COLO668 (cell line): ENCODE results near the gene GRIA3.
"Not testable (repeated sequence)": the region's sequence is repeated elsewhere in the genome, so short reads cannot be mapped to it uniquely, and the experiment has no call there.

Experiments
- DNase-seq: peaks from one replicate; lab custom pipeline; 2025; ENCODE audit not compliant: unreplicated experiment; lab: John Stamatoyannopoulos, UW

Gene GRIA3

GRCh38 chrX:123339221-123339905, 155.3 kb downstream of the GRIA3 start:
- DNase-seq, result no peak

GRCh38 chrX:123340696-123341095, 156.6 kb downstream of the GRIA3 start:
- peak; percentile 1 for DNase-seq

- no peak for DNase-seq
Measured at GRCh38 chrX:123348468-123348867, 164.4 kb downstream of the GRIA3 start.

DNA sequence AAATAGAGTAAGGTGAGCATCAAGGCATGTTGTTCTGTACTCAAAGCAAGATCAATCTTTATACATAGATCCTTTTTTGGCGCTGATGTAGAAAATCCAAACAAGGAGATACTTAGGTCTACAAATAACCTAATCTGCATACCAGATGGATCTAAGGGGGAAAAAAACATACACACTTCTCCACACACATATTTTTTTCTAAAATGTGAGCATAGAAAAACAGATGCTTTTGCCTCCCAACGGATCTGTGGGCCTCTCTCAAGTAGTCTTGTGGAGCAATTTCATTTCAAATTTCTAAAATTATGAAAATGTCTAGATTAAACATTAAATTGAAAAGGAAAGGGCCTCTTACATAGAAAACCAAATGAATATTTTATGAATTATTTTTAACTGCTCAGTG, 166.1 kb downstream of the GRIA3 start:
- DNase-seq, result no peak

DNA sequence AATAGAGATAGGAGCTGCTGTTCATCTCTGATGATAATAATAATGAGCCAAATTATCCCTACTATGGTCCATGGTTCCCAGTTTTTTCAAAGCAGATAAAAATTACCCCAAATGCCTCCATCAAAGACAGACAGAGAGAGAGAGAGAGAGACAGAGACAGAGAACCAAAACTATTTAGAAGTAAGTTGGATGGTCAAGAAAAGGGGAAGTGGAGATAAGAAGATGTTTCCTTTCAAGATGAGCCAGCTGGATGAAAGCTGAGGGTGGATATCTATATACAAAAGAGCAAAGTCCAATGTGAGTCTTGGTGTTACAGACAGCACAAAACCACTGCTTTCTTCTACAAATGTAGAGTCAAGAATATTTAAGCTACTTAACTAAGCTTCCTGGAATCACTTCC, 173.9 kb downstream of the GRIA3 start:
- DNase-seq, result no peak

GRCh38 chrX:123358457-123358856, 174.4 kb downstream of the GRIA3 start:
- no peak for DNase-seq

DNA sequence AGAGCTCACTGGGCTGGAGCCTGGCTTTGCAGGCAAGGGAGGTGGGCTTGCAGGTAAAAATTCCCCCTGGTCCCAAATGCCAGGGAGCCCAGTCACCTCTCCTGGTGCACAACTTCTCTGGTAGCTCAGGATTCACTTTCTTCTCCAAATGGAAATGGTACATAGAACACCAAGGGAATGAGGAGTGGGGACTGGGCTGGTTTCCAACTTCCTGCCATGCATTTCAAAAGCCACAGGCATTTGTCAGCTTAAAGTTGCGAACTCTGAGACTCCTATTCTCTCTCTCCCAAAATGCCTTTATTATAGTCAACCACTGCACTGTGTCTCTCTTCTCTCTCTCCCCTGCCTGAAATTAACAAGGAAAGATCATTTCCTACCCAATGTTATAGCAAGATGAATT, 177.3 kb downstream of the GRIA3 start:
- DNase-seq, result no peak

- DNase-seq, result not testable (repeated sequence)
Measured at GRCh38 chrX:123386196-123386595, 202.1 kb downstream of the GRIA3 start.

DNA sequence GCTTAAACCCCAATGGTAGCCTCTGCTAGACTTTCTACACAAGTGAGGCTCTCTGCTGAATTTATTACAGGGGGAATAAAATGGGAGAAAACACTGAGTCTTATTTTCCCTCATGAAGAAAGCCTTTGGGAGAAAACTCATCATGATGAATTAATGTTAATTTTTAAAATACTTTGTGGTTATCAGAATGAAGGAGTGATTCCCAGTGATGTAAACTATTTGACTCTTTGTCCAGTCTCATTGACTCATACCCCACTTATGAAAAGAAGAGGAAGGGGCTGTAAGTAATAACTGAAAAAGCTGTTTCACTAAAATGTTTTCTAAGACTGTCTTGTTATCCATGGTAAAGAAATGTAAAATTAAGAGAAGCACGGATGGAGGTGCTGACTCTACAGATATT, 208.8 kb downstream of the GRIA3 start:
- no peak for DNase-seq

GRCh38 chrX:123399709-123400108, 215.6 kb downstream of the GRIA3 start:
- DNase-seq, result no peak

DNA sequence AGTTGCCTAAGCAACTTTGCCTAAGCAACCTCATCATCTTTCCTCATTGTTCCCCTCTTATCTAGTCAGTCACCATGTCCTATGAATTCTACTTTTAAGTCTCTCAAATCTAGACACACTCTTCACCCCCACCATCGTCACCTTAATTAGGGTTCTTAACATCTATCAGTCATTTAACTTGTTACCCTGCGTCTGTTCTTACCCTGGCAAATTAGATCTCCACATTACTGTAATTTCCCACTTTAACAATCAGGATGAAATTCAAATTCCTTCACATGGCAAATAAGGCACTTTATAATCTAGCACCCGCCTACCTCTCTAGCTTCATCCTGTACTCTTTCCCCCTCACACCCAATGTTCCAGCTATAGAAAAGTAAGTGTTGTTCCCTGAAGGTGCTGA, 221.2 kb downstream of the GRIA3 start:
- DNase-seq, result no peak

GRCh38 chrX:123408821-123409737, 225.0 kb downstream of the GRIA3 start:
- DNase-seq, result no peak

DNA sequence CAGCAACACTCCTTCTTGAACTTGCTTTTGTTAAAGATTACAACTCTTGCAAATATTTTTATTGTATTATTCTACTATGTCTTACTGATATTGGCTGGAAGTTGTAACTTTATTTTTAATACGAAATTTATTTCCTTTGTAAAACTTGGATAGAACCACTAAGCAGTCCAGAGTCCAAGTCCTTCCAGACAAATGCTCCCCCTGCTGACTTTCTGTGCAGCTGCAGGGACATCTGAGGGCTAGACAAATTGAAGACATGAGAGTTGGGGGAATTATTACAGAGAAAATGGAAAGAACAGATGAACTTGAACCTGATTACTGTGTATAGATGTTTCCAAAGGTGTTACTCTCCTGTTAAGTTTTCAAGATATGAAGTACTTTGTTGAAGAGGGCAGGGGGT, 238.8 kb downstream of the GRIA3 start:
- peak; percentile 0 for DNase-seq

DNA sequence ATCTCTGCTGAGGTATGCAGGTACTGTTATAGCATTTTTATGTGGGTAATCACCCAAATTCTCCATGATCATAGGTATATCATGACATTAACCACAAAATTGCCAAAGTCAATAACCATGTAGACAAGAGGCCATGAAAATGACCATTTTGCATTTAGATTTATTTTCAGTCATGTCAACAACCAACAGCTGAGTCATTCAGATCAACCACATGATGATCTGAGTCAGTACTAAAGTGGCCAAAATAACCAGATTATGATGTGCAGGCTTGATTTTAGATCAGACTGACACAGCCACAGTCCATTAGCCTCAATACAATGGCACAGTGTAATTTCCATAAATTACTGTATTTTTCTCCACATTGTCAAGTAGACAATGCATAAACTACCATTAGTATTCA, 240.5 kb downstream of the GRIA3 start:
- no peak for DNase-seq

DNA sequence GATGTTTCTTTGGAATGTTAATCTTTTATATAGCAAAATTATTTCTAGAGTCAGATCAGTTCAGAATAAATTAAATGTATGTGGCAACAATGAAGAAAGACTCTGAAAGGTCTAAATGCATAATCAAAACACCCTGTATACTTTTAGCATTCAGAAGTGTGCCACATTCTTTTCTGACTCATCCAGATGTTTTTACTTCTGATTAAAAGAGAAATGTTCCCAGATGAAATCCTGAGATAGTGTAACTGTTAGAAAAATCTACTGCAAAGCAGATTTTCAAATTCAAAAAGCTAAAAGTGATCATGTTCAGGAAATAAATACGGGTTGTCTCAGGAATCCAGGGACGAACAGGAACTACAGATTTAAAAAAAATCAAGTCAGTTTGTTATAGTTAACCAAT, 241.4 kb downstream of the GRIA3 start:
- no peak for DNase-seq

DNA sequence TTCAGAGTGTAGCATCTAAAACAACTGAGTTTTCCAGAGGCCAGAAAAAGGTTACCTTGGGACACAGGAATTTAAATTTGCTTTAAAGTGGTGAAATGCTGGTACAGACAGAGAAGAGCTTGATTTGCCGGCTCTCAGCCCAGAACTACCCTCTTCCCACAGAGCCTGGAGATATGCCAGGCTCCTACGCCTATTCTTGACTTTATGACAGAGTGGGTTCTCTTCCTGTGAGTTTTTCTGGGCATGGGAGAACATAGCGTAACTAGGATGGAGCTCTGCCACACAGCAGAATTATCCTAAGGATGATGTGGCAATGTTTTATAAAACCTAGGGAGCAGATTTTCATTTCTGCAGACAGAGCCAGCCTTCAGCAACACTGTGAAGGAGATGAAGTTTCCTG, 241.8 kb downstream of the GRIA3 start:
- DNase-seq, result no peak

GRCh38 chrX:123432361-123433150, 248.5 kb downstream of the GRIA3 start:
- DNase-seq, result no peak

GRCh38 chrX:123436512-123437136, 252.5 kb downstream of the GRIA3 start:
- DNase-seq, result no peak

DNA sequence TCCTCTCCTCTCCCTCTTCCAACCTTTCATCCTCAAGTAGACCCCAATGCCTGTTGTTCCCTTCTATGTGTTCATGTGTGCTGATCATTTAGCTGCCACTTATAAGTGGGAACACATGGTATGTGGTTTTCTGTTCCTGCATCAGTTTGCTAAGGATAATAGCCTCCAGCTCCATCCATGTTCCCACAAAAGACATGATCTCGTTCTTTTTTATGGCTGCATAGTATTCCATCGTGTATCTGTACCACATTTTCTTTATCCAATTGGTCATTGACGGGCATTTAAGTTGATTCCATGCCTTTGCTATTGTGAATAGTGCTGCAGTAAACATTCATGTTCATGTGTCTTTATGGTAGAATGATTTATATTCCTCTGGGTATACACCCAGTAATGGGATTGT, 255.8 kb downstream of the GRIA3 start:
- not testable (repeated sequence) for DNase-seq

DNA sequence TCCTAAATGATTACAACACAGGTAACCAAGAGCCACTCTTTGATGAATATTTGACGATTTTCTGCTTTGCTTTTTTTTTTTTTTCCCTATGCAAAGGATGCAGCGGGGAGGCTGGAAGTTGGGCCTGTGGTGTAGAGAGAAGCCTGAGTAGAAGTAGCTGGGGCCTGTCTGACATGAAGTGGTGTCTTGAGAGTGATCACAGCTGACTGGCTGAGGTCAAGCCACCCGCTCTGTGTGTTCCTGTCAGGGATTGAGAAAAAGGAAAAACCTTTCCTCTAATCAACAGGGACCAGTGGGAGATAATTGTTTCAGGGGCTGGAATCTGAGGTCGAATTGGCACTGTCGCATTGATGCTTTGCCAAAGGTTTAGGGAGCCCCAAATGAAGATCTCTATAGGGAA, 258.7 kb downstream of the GRIA3 start:
- no peak for DNase-seq

GRCh38 chrX:123447506-123447905, 263.4 kb downstream of the GRIA3 start:
- DNase-seq, result no peak
